ENCODE results near the gene S100G. TPM values are rescaled to one million over a fixed set of nuclear protein-coding genes. Genes with fewer than 3 reads are reported as not detected.

S100G gene
- total and polyA plus RNA-seq, 2 experiments from 2014 or later = not detected

DNA sequence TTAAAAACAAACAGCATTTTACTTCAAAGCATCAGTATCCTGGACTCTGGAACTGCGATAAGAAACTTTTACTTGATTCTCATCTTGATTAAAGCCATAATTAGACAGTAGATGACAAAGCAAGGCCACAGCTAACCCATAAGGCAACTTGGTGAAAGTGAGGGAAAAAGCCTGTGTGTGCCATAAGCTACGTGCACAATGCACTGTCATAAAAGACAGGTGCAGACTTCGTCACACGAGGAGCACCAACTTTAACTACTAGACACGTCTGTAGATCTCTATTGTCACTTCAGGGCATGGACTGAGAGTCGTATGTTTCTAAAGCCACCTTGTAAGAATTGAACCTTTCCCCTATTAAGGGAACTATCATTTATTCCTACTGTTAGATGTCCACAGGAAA is 49.4 kb downstream of the S100G start:
- Histone ChIP-seq H2AFZ (no peak overlapping the region), H3K27ac (ENCODE audit: low read depth) (no peak overlapping the region), H3K9me2 (ENCODE audit: insufficient read depth) (no peaks in the 10 kb centered on the region), H3K79me2 (replicated peaks; ENCODE audit: insufficient read depth) (peaks cover 2% of the 10 kb centered on the region; the same call in 1 of the 2 replicates), H3K27me3 (ENCODE audit: insufficient read depth) (no peaks in the 10 kb centered on the region), H3K4me3 (no peak overlapping the region), H3F3A (replicated peaks; ENCODE audit: low read depth) (no peaks in the 10 kb centered on the region), H3K36me3 (ENCODE audit: insufficient read depth) (peaks cover 5% of the 10 kb centered on the region), H4K20me1 (replicated peaks; ENCODE audit: insufficient read depth) (no peaks in the 10 kb centered on the region), H3K4me2 (no peak overlapping the region), H3K4me1 (ENCODE audit: insufficient read depth) (no peaks in the 10 kb centered on the region)
- Mint-ChIP-seq H3K4me3 (no peak overlapping the region), H3K27me3 (ENCODE audit: insufficient read depth, low read depth, poor library complexity) (peaks cover 4% of the 10 kb centered on the region), H3K4me1 (peaks cover 4% of the 10 kb centered on the region; the same call in 2 of the 3 replicates), H3K9me3 (no peaks in the 10 kb centered on the region), H3K27ac (no peak overlapping the region), H3K36me3 (ENCODE audit: low read depth) (peaks cover 59% of the 10 kb centered on the region)
- TF ChIP-seq, protein P1, sequence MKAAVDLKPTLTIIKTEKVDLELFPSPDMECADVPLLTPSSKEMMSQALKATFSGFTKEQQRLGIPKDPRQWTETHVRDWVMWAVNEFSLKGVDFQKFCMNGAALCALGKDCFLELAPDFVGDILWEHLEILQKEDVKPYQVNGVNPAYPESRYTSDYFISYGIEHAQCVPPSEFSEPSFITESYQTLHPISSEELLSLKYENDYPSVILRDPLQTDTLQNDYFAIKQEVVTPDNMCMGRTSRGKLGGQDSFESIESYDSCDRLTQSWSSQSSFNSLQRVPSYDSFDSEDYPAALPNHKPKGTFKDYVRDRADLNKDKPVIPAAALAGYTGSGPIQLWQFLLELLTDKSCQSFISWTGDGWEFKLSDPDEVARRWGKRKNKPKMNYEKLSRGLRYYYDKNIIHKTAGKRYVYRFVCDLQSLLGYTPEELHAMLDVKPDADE (IDR thresholded peaks at IDR 0.05) = no peak
- TF ChIP-seq JUNB (IDR thresholded peaks at IDR 0.05; ENCODE audit: unreplicated experiment) = no peak
- TF ChIP-seq STAT1 (IDR thresholded peaks at IDR 0.05; ENCODE audit: unreplicated experiment) = no peak
- no peak for TF ChIP-seq EZH2phosphoT487 (IDR thresholded peaks at IDR 0.05; ENCODE audit: unreplicated experiment)
- TF ChIP-seq EZH2 (IDR thresholded peaks at IDR 0.05; ENCODE audit: low read depth, unreplicated experiment) = no peak
- TF ChIP-seq POLR2AphosphoS5 (IDR thresholded peaks at IDR 0.05; ENCODE audit: low read depth) = no peak
- TF ChIP-seq, protein P2, sequence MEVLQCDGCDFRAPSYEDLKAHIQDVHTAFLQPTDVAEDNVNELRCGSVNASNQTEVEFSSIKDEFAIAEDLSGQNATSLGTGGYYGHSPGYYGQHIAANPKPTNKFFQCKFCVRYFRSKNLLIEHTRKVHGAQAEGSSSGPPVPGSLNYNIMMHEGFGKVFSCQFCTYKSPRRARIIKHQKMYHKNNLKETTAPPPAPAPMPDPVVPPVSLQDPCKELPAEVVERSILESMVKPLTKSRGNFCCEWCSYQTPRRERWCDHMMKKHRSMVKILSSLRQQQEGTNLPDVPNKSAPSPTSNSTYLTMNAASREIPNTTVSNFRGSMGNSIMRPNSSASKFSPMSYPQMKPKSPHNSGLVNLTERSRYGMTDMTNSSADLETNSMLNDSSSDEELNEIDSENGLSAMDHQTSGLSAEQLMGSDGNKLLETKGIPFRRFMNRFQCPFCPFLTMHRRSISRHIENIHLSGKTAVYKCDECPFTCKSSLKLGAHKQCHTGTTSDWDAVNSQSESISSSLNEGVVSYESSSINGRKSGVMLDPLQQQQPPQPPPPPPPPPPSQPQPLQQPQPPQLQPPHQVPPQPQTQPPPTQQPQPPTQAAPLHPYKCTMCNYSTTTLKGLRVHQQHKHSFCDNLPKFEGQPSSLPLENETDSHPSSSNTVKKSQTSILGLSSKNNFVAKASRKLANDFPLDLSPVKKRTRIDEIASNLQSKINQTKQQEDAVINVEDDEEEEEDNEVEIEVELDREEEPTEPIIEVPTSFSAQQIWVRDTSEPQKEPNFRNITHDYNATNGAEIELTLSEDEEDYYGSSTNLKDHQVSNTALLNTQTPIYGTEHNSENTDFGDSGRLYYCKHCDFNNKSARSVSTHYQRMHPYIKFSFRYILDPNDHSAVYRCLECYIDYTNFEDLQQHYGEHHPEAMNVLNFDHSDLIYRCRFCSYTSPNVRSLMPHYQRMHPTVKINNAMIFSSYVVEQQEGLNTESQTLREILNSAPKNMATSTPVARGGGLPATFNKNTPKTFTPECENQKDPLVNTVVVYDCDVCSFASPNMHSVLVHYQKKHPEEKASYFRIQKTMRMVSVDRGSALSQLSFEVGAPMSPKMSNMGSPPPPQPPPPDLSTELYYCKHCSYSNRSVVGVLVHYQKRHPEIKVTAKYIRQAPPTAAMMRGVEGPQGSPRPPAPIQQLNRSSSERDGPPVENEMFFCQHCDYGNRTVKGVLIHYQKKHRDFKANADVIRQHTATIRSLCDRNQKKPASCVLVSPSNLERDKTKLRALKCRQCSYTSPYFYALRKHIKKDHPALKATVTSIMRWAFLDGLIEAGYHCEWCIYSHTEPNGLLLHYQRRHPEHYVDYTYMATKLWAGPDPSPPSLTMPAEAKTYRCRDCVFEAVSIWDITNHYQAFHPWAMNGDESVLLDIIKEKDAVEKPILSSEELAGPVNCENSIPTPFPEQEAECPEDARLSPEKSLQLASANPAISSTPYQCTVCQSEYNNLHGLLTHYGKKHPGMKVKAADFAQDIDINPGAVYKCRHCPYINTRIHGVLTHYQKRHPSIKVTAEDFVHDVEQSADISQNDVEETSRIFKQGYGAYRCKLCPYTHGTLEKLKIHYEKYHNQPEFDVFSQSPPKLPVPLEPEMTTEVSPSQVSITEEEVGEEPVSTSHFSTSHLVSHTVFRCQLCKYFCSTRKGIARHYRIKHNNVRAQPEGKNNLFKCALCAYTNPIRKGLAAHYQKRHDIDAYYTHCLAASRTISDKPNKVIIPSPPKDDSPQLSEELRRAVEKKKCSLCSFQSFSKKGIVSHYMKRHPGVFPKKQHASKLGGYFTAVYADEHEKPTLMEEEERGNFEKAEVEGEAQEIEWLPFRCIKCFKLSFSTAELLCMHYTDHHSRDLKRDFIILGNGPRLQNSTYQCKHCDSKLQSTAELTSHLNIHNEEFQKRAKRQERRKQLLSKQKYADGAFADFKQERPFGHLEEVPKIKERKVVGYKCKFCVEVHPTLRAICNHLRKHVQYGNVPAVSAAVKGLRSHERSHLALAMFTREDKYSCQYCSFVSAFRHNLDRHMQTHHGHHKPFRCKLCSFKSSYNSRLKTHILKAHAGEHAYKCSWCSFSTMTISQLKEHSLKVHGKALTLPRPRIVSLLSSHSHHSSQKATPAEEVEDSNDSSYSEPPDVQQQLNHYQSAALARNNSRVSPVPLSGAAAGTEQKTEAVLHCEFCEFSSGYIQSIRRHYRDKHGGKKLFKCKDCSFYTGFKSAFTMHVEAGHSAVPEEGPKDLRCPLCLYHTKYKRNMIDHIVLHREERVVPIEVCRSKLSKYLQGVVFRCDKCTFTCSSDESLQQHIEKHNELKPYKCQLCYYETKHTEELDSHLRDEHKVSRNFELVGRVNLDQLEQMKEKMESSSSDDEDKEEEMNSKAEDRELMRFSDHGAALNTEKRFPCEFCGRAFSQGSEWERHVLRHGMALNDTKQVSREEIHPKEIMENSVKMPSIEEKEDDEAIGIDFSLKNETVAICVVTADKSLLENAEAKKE (CRISPR knock-in tag; IDR thresholded peaks at IDR 0.05) = no peak
- TF ChIP-seq ZNF331 (CRISPR knock-in tag; IDR thresholded peaks at IDR 0.05; ENCODE audit: low read depth) = no peak
- no peak for TF ChIP-seq NANOG (IDR thresholded peaks at IDR 0.05; ENCODE audit: borderline replicate concordance)
- TF ChIP-seq, protein P3, sequence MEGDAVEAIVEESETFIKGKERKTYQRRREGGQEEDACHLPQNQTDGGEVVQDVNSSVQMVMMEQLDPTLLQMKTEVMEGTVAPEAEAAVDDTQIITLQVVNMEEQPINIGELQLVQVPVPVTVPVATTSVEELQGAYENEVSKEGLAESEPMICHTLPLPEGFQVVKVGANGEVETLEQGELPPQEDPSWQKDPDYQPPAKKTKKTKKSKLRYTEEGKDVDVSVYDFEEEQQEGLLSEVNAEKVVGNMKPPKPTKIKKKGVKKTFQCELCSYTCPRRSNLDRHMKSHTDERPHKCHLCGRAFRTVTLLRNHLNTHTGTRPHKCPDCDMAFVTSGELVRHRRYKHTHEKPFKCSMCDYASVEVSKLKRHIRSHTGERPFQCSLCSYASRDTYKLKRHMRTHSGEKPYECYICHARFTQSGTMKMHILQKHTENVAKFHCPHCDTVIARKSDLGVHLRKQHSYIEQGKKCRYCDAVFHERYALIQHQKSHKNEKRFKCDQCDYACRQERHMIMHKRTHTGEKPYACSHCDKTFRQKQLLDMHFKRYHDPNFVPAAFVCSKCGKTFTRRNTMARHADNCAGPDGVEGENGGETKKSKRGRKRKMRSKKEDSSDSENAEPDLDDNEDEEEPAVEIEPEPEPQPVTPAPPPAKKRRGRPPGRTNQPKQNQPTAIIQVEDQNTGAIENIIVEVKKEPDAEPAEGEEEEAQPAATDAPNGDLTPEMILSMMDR (conservative IDR thresholded peaks at IDR 0.05; ENCODE audit: low read depth in 2 of 2) = no peak
- no peak for TF ChIP-seq ZNF114 (CRISPR knock-in tag; IDR thresholded peaks at IDR 0.05)
- no peak for TF ChIP-seq CREB1 (CRISPR knock-in tag; IDR thresholded peaks at IDR 0.05; ENCODE audit: low read depth)
- TF ChIP-seq, protein P4, sequence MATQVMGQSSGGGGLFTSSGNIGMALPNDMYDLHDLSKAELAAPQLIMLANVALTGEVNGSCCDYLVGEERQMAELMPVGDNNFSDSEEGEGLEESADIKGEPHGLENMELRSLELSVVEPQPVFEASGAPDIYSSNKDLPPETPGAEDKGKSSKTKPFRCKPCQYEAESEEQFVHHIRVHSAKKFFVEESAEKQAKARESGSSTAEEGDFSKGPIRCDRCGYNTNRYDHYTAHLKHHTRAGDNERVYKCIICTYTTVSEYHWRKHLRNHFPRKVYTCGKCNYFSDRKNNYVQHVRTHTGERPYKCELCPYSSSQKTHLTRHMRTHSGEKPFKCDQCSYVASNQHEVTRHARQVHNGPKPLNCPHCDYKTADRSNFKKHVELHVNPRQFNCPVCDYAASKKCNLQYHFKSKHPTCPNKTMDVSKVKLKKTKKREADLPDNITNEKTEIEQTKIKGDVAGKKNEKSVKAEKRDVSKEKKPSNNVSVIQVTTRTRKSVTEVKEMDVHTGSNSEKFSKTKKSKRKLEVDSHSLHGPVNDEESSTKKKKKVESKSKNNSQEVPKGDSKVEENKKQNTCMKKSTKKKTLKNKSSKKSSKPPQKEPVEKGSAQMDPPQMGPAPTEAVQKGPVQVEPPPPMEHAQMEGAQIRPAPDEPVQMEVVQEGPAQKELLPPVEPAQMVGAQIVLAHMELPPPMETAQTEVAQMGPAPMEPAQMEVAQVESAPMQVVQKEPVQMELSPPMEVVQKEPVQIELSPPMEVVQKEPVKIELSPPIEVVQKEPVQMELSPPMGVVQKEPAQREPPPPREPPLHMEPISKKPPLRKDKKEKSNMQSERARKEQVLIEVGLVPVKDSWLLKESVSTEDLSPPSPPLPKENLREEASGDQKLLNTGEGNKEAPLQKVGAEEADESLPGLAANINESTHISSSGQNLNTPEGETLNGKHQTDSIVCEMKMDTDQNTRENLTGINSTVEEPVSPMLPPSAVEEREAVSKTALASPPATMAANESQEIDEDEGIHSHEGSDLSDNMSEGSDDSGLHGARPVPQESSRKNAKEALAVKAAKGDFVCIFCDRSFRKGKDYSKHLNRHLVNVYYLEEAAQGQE (IDR thresholded peaks at IDR 0.05; ENCODE audit: unreplicated experiment) = no peak
- ATAC-seq = no peak
- no peak for DNase-seq (ENCODE audit: low spot score)

All from GM23338 (cell line).